HG02759 (cell line): ENCODE data around the gene NUAK2.

Experiments
- ATAC-seq: cut with Tn5 transposase; IDR thresholded peaks from one replicate; pipeline ENCODE4 v1.9.1; 2021; ENCODE audit warnings: mild to moderate bottlenecking, moderate library complexity; ENCODE audit not compliant: unreplicated experiment

Gene NUAK2

DNA sequence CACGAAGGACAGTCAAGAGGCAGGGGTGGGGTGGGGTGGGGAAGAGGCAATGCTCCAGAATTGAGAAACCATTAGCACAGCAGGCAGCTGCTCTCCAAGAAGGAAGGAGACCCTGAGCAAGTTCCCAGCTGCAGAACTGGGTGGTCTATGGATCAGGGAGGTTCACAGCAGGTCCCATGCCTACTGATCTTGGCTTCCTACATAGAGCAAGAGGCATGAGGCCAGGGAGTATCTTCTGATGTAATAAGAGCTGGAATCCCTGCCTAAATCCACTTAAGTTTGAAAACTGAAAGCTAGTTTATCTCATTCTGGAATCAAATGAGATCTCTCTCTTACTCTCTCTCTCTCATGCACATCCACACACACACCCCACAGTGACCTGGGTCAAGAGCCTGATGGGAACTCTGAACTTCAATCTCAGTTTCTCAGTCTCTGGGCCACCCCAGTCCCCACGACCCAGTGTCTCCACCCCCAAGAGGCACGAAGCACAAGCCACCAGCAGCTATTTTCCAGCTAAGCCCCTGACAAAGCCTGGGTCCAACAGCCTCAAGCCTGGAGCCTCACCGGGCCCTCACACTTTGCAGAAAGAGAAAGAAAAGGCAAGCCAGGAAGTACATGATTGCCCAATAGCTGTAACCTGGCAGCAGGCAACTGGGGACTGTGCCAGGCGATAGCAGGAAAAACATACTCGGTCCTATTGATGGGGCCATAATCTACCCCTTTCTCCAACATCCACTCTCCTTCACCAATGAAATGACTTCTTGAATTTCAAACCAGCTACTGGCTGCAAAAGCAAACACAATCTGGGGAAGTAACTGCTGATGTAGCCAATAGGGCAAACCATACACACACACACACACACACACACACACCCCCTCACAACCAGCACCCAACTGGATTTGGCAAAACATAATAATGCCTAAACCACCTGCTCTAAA lies 2.2 kb downstream of the NUAK2 start:
- no peak for ATAC-seq

DNA sequence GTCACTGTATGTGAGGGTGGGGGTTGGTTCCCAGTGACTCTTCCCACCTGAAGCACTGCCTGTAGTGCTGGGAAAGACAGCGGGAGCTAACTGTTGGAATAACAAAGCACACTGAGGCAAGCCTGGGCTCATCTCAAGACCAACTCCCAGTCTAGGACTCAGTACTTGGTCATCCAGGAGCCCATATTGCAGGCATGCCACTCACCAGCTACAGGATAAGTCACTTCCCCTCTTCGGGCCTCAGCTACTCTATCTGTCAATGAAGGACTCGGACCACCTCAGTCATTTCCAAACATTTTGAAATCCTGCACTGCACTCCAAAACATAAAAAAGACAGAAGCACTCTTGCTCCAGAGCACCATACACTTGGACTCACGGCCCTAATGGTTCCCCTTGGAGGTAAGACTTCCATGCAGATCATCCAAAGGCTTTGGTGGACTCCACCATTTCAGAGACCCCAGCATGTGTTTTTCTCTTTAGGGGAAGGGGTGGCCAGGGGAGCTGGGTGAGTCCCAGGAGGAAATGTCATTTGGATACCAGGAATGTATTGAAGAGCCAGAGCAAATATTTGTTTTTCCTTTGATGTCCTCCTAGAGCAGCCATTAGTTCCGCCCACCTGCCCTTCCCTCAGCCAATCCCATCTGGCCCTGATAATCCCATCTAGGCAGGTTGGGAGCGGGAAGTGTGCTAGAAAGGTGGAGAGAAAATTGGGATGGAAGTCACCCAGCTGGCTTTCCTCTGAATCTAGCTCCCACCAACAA lies 3.1 kb downstream of the NUAK2 start:
- no peak for ATAC-seq

DNA sequence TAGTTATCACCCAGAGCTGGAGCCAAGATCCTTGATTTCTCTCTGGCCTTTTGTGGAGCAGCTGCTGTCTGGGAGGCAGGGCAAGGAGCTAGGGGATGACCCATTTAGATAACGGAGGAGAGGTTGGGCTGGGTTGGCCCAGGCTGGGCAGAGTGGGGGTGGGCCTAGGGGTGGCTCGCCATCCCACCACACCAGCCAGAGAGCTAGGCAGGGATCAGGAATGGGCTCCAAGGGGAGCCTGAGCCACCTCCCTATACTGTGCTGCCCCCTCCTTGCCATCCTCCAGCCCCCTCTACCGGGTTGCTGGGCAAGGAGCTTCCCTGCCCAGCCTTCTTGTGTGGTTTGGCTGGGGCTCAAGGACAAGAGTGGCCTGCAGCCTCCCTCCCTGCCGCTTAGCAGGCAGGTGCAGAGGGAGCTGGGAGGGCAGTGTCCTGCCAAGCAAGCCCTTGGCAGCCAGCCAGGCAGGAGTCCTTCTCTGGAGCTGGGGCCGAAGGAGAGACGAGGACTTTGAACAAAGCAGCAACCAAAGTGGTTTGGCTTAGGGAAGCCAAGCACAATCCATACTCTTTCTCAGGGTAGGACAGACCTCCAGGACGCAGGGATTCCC lies 4.1 kb downstream of the NUAK2 start:
- no peak for ATAC-seq

DNA sequence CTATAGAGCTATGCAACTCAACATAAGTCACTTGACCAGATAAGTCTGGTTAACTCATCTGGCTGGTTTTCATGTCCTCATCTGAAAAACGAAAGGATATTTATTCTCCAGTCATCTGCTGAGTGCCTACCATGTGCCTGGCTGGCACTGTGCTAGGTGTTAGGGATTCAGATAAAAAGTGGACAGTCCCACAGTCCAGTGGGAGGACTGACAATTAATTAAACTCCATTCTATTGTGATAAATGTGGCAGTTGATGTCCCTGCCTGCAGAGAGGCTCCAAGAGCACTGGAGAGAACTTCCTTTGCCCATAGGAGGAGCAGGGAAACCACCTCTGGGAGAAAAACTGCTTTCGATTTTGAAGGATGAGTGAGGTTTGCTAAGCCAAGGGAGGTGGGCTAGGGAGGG lies 5.4 kb downstream of the NUAK2 start:
- no peak for ATAC-seq

DNA sequence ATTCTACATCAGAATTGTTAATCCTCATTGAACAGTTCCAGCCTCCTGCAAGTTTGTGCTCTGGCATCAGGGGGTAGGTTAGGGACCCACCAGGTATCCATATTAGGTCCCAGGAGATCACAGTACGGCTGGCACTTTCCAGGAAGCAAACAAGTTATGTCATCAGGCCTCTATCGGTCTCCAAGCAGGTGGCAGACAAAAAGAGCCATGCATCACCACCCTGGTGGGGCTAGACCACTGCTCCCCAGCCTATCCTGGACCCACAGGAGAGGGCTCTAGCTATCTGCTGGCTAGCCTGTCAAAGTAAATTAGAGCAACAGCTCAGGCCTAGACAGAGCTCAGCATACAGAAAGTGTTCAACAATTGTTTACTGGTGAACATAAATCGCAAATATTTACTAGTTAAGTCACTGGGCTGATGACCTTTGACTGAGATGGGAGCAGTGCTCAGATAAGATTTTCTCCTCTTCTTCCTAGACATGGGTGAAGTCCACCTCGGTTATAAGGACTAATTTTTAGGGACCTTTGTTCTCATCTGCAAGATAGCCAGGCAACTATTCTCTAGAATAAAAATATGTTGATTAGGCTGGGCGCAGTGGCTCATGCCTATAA lies 6.4 kb downstream of the NUAK2 start:
- ATAC-seq: no peak

DNA sequence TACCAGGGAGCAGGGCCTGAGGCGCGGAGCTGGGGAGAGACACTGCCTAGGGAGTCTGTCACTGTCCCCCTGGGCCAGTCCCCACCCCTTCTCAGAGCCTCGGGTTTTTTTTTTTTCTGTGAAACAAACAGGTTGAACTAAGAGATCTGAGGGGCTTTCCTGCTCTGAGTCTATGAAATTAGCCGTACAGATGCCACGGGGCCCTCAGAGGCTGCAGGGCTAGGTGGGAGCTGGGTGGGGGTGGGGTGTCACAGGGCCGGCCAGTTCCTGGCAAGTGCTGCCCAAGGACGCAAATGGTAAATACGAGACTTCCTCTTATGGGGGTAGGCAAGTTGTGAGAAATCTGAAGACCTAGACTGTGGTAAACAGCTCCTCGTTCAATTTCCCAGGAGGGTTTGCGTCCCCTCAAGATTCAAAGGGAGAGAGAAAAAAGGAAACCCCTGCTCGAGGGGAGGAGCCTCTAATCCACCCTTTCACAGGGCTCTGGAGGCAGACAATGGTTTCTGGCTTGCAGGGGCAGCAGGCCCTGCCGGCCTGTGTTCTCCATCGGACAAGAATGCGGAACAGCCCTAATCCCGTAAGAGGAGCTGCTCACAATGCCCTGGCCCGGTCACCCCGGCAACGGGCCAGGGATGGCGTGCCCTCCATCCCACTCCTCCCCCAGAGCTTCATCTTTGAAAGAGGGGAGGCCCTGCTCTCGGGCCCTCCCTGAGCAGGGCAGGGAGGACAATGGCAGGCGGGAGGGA lies 7.8 kb downstream of the NUAK2 start:
- ATAC-seq: peak; percentile 50

DNA sequence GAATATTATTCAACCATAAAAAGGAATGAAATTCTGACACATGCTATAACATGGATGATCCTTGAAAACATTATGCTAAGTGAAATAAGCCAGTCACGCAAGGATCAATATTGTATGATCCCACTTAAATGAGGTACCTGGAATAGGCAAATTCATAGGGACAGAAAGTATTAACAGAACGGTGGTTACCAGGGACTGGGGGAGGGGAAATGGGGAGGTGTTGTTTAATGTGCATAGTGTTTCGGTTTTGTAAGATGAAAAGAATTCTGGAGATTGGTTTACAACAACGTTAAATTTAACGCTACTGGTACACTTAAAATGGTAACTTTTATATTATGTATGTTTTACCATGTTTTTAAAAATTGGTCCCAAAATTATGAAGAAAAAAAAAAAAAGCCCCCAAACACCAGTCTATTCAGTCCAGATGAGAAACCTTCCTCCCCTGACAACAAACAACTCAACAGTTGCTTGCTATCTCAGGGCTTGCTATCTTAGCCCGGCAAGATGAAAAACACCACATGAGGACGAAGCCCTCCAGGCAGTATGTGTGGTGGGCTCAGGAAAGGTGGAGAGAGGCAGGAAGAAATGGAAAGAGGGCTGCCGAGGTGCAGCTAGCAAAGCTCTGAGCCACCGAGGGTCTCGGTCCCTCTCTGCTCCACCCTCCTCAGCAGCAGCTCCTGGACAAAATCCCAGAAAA lies 8.5 kb downstream of the NUAK2 start:
- no peak for ATAC-seq

DNA sequence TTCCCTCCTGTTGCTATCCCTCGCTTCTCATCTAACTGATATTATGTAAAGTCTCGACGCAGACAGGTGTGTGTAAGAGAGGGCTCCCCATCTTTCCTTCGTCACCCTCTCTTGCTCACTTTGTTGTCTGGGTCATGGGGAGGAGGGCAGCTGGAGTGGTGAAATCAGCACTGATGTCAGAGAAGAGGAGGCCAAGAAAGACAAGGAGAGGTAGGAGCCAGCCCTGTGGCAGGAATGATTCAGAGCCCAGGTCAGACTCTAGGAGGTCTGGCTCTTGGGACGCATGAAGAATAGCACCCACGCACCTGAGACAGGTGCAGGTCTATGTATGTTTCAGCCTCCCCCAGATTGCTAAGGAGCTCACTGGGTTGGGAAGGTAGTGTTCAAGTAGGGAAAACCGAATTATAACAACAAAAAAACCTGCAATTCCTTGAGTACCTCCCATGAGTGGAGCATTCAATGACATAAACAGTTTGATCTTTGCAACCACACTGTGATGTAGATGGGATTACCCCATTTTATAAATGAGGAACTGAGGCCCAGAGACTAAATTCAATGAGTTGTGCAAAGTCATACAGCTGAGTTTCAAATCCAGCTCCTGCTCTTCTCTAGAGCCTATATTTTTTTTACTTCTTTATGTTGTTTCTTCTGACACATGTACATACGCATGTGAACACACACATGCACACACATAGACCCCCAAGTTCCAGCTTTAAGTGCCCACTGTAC lies 10.4 kb downstream of the NUAK2 start:
- ATAC-seq: no peak

DNA sequence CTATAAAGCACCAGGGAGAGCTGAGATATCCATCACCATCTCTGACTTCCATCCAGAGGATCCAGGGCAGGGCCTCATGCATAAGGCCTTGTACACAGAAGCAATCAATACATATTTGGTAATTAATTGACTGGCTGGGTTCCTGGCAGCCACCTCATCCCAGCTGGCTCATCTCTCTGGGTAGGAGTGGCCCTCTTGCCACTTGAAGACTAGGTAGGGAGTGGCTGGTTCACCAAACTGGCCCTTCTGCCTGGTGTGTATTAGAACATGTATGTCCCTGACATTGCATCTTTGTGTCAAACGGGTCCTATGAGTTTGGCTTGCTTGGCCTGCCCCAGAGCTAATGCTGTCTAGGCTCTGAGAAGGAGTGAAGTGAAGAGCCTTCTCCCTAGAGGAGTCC lies 11.8 kb downstream of the NUAK2 start:
- no peak for ATAC-seq

DNA sequence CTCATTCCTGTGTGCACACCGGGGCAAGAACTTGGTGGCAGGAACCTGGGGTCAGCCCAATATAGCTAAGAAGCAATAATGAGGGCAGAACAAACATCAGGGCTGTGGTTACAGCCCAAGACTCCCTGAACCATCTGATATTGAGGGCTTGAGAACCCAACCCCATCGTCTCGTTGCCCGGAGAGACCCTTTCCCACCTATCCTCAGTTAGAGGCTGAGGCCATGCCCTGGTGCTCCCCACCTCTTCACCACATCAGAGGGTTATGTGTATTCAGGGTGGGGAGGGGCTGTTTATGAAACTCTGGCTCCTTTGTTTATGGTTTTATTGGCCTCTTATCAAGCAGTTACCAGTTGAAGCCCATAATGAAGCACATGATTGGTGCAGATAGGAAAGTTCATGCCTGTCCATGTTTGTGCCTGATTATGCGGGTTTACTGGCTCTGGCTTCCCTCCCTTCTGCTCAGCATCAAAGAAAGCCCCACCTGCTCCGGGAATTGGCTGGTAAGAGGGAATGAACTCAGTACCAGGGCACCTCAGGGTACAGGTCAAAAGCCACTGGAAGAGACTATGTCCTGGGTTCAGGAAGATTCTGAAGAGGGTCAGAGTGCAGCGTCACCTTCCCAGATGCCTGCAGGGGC lies 14.5 kb downstream of the NUAK2 start:
- no peak for ATAC-seq

DNA sequence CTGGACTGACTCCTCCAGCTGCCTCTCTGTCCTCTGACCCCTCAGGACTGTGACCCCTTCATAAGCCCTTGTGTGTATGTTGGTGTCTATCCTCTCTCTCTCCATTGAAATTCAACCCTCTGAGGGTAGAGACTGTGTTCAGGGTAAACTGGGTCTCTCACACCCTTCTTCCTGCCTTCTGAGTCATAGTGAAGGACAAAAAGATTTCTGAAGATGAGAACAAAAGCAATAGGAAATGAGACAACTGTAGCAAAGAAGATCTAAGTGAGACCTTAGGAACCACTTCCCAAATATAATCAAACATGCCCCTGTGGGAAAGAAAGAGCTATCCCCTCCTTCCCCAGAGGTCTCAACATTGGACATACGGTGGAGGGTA lies 16.9 kb downstream of the NUAK2 start:
- no peak for ATAC-seq

DNA sequence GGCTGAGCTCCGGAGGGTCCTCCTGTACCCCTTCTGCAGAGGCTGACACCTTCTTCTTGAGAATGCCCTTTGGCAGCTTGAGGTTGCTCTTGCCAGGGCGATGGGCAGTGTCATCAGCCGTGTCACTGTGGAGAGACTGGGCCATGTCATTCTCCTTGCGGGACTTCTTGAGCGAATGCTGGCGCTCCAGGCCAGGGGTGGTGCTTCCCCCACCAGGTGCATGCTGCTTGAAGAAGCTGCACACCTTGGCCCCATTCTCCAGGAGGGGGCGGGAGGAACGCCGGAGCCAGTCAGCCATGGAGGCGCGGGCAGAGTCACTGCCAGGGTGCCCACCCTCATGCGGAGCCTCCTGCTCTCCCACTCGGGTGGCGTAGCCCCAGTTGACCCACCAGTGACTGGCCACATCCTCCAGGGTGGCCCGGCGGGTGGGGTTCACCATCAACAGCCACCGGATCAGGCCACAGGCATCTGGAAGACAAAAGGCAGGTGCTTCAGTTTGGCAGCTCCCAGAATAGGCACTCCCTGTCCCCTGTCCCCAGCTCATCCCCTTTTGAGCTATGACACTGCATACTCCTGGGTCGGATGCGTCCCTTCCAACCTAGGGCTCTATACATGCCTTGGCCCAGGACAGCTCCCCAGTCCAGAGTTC lies 17.4 kb downstream of the NUAK2 start:
- ATAC-seq: no peak

DNA sequence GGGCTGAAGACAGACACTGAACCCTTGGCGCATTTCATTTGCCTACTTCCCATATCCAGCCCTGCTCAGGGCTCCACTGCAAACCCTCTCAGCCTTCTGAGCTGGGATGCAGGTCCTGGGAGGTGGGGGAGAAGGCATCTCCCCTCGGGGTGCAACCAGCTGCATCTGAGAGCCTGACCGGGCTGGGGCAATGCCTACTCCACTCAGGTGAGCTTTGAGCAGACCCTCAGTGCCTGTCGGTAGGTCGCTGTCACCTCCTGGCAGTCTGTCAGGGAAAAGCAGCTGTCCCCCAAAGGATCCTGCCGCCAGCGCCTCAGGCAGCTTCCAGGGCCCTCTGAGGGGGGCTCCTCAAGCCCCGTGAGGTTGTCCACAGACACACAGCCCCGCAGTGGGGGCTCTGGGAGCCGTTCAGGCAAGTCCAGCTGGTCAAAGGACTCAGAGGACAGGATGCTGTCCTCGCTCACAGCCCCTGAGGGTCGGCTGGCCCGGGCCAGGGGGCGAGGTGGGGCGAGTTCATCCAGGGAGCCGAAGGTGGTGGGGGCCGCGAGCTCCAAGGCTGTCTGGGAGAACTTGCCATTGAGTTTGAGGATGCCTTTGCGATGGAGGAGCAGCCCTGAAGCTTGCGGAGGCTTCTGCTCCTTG lies 18.2 kb downstream of the NUAK2 start:
- ATAC-seq: no peak

DNA sequence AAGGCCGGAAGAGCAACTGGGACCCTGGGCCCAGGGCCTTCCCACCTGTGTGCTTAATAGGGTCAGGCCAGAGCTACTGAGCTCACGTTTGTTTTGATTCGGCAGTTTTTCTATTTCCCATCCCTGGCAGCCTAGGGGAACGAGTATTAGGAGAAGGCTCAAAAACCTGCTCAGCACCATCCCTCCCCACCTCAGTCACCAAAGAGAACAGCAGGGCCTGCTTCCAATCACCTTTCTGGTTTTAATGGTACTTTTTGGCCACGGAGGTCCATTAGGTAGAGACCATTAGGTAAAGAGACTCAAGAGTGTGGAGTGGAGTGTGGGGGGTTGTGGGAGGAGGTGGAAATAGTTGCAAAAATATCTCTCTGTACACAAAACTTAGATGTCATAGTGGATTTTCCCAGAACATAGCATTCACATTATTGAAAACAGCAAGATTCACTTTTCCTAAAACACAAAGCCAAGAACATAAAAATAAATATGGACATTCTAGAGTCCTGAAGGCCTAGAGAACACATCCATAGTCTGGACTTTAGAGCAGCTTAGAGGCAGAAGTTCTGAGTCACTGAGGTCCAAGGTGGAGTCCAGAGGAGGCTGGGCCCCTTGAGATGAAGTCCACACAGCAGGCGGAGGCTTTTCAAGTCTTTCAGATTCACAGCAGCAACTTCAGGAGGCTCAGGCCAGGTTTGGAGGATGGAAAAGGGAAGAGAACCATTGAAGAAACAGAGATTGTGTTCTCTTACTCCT lies 19.5 kb downstream of the NUAK2 start:
- no peak for ATAC-seq

DNA sequence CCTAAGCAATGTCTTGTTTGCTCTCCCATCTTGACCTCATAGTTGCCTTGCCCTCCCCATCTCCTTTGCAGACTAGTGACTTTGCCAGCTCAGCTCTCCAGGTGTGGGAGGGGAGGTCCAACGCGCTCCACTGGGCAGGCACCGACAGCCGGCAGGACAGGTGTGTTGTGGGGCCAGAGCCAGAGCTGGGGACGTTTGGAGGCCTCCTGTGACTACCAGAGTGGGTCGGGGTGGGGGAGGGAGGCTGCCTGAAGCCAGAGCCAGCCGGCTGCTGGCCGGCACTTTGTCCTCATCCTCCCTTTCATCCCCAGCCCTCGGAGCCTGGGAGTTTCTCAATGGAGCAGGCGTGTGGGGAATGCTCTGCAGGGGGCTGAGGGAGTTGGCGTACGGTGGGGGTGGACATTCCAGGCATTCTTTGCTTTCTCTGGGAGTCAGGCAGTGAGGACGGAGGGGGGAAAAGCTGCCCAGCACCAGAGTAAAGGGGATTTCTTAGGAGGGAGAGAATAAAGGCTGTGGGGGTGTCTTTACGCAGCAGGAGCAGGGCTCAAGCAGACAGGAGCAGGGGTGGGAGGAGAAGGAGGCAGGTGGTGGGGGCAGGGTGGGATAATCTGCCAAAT lies 20.2 kb downstream of the NUAK2 start:
- no peak for ATAC-seq

DNA sequence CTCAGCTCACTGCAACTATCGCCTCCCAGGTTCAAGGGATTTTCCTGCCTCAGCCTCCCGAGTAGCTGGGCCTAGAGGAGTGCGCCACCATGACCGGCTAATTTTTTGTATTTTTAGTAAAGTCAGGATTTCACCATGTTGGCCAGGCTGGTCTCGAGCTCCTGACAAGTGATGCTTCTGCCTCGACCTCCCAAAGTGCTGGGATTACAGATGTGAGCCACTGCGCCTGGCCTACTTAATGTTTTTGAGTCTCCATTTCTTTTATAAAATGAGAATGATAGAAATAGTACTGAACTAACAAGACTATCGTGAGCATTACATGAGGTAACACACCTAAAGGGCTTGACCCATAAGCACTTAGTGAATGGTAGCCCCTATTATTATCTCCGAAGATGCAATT lies 21.4 kb downstream of the NUAK2 start:
- ATAC-seq: no peak
